ENCODE measurements around the gene SETD2.

- TF ChIP-seq CTCF (conservative IDR thresholded peaks at IDR 0.05; ENCODE audit: low read depth, low read length) (no peak), EZH2 (IDR thresholded peaks at IDR 0.05; ENCODE audit: borderline replicate concordance, low read depth, low read length, poor library complexity, severe bottlenecking) (no peak)
Observed at GRCh38 chr3:47036145-47036544, 127.8 kb downstream of the SETD2 start.

Measured in A673 (cell line).